Measurements from ENCODE around the gene RAB3GAP2. TPM values are rescaled to one million over a fixed set of nuclear protein-coding genes. Genes with fewer than 3 reads are reported as not detected.

The RAB3GAP2 gene
- total RNA-seq, 2 donors from 2014 or later, result 13.9 to 15.1 TPM

DNA sequence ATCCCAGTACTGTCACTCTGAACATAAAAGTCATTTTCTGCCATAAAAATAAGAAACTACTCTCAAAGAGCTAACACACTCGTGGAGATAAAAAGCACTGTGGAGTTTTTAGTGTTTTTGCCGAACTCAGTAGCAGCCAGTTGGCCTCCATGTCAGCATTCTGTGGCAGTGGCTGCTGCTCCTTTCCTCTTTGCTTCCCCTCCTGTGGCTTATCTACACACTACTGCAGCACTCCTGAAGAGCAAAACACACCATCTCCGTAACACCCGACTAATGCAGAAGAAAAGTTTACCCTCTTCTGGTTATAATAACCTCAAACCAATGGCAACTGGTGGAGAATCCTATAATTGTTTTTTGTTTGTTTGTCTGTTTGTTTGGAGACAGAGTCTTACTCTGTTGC is 44.9 kb downstream of the RAB3GAP2 start:
- TF ChIP-seq CTCF (IDR thresholded peaks at IDR 0.05), result no peak
- Histone ChIP-seq H3K9me3 (no peaks in the 10 kb centered on the region), H3K36me3 (peaks cover 7% of the 10 kb centered on the region), H3K4me3 (no peak overlapping the region), H3K27ac (no peak overlapping the region), H3K27me3 (no peaks in the 10 kb centered on the region), H3K4me1 (peaks cover 0 to 13% of the 10 kb centered on the region in 2 donors)
- DNase-seq (ENCODE audit: low spot score), result no peak

DNA sequence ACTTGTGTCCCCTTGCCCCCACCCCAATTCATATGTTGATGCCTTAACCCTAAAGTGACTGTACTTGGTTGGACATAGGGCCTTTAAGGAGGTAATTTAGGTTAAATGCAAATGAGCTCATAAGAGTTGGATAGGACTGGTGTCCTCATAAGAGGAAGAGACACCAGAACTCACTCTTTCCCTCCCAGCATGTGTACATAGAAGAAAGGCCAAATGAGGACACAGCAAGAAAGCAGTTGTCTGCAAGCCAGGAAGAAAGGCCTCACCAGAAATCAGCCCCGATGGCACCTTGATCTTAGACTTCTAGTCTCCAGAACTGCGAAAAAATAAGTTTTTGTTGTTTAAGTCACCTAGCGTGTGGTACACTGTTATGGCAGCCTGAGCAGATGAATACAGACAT is 45.5 kb downstream of the RAB3GAP2 start:
- Histone ChIP-seq H3K27me3 (no peaks in the 10 kb centered on the region), H3K36me3 (peaks cover under 1% of the 10 kb centered on the region), H3K4me3 (no peak overlapping the region), H3K9me3 (no peaks in the 10 kb centered on the region), H3K27ac (no peak overlapping the region), H3K4me1 (peaks cover 0 to 13% of the 10 kb centered on the region in 2 donors)
- TF ChIP-seq CTCF (IDR thresholded peaks at IDR 0.05), result no peak
- no peak for DNase-seq (ENCODE audit: low spot score)

- Histone ChIP-seq H3K4me3 (no peak overlapping the region), H3K27me3 (no peaks in the 10 kb centered on the region), H3K27ac (no peak overlapping the region), H3K9me3 (no peaks in the 10 kb centered on the region), H3K36me3 (no peaks in the 10 kb centered on the region), H3K4me1 (peaks cover 0 to 13% of the 10 kb centered on the region in 2 donors)
- no peak for DNase-seq (ENCODE audit: low spot score)
- no peak for TF ChIP-seq CTCF (IDR thresholded peaks at IDR 0.05)
Observed at GRCh38 chr1:220225957-220226356, 46.3 kb downstream of the RAB3GAP2 start.

GRCh38 chr1:220224611-220225124 is 47.6 kb downstream of the RAB3GAP2 start:
- DNase-seq (ENCODE audit: low spot score), result no peak
- H3K36me3 ChIP-seq, result no peaks in the 10 kb centered on the region
- H3K27me3 ChIP-seq, result no peaks in the 10 kb centered on the region
- H3K4me3 ChIP-seq, result no peak overlapping the region
- no peak for TF ChIP-seq CTCF (IDR thresholded peaks at IDR 0.05)
- no peaks in the 10 kb centered on the region for H3K9me3 ChIP-seq
- H3K4me1 ChIP-seq, result peaks cover 0 to 13% of the 10 kb centered on the region in 2 donors
- no peak overlapping the region for H3K27ac ChIP-seq

DNA sequence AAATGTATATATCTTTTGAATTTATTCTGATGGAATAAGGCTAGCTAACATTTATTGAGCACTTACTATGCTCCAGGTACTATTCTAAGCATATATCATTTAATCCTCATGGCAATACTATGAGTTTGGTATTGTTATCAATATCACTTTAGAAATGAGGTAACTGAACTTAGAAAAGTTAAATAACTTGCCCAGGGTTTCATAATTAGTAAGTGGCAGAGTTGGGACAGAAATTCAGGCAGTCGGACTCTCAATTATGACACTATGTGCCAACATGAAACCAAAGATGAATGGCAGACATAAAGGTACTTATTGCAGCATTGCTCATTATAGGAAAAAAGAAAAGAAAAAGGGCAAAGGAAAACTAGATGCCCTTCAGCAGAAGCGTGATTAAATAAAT is 48.2 kb downstream of the RAB3GAP2 start:
- no peak for TF ChIP-seq CTCF (IDR thresholded peaks at IDR 0.05)
- Histone ChIP-seq H3K36me3 (no peaks in the 10 kb centered on the region), H3K4me1 (peaks cover 0 to 13% of the 10 kb centered on the region in 2 donors), H3K9me3 (no peaks in the 10 kb centered on the region), H3K27me3 (no peaks in the 10 kb centered on the region), H3K27ac (no peak overlapping the region), H3K4me3 (no peak overlapping the region)
- DNase-seq (ENCODE audit: low spot score), result no peak

DNA sequence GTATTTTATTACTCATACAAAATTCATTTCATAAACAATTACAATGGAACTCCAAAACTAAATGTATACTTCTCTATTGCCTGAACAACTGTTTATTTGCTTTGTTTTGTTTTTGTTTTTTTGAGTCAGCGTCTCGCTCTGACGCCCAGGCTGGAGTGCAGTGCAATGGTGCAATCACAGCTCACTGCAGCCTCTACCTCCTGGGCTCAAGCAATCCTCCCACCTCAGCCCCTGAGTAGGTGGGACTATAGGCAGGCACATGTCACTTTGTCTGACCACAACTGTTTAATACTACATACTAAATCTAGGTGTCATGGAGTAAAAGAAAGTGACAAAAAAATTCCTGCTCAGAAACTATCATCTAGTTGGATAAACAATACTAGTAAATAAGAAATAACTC is 49.3 kb downstream of the RAB3GAP2 start:
- no peak overlapping the region for H3K27ac ChIP-seq
- no peaks in the 10 kb centered on the region for H3K36me3 ChIP-seq
- DNase-seq (ENCODE audit: low spot score), result no peak
- no peak for TF ChIP-seq CTCF (IDR thresholded peaks at IDR 0.05)
- H3K9me3 ChIP-seq, result no peaks in the 10 kb centered on the region
- no peaks in the 10 kb centered on the region for H3K27me3 ChIP-seq
- peaks cover 0 to 13% of the 10 kb centered on the region in 2 donors for H3K4me1 ChIP-seq
- H3K4me3 ChIP-seq, result no peak overlapping the region

Data from right atrium auricular region (tissue), 2 donors.